ENCODE data around the gene KCNJ10.

Gene KCNJ10

GRCh38 chr1:160069460-160070231 is at the start of gene KCNJ10:
Gene KCNJ10 (minus strand): TSS chr1:160070160. CDS start chr1:160042532, 27,628 bp downstream.
- peak within 1 kb of the TSS; percentile 46 for H3K4me3 ChIP-seq (ENCODE audit: low read depth, low read length)
- DNase-seq (ENCODE audit: low read depth) = no peak
- TF ChIP-seq CTCF (IDR thresholded peaks at IDR 0.05; ENCODE audit: insufficient read depth, low read depth, low read length, missing control alignments) = no peak

- TF ChIP-seq CTCF (IDR thresholded peaks at IDR 0.05; ENCODE audit: insufficient read depth, low read depth, low read length, missing control alignments) = no peak
- DNase-seq (ENCODE audit: low read depth) = no peak
- no peak overlapping the region for H3K4me3 ChIP-seq (ENCODE audit: low read depth, low read length)
Observed at GRCh38 chr1:160118928-160119327, 49.0 kb upstream of the KCNJ10 start.

GRCh38 chr1:160117709-160118183 is 47.8 kb upstream of the KCNJ10 start:
- no peak for TF ChIP-seq CTCF (IDR thresholded peaks at IDR 0.05; ENCODE audit: insufficient read depth, low read depth, low read length, missing control alignments)
- DNase-seq (ENCODE audit: low read depth) = no peak
- H3K4me3 ChIP-seq (ENCODE audit: low read depth, low read length) = no peak overlapping the region

- H3K4me3 ChIP-seq (ENCODE audit: low read depth, low read length) = no peak overlapping the region
- no peak for DNase-seq (ENCODE audit: low read depth)
- TF ChIP-seq CTCF (IDR thresholded peaks at IDR 0.05; ENCODE audit: insufficient read depth, low read depth, low read length, missing control alignments) = no peak
Observed at GRCh38 chr1:160117300-160117699, 47.3 kb upstream of the KCNJ10 start.

GRCh38 chr1:160116283-160117147 is 46.6 kb upstream of the KCNJ10 start:
- TF ChIP-seq CTCF (IDR thresholded peaks at IDR 0.05; ENCODE audit: insufficient read depth, low read depth, low read length, missing control alignments) = no peak
- no peak overlapping the region for H3K4me3 ChIP-seq (ENCODE audit: low read depth, low read length)

GRCh38 chr1:160115545-160116282 is 45.8 kb upstream of the KCNJ10 start, which contains the start of gene ATP1A2:
Gene ATP1A2 (plus strand): TSS chr1:160115759. CDS start chr1:160115862, 103 bp downstream.
- H3K4me3 ChIP-seq (ENCODE audit: low read depth, low read length) = no peak within 1 kb of the TSS
- no peak for DNase-seq (ENCODE audit: low read depth)
- no peak for TF ChIP-seq CTCF (IDR thresholded peaks at IDR 0.05; ENCODE audit: insufficient read depth, low read depth, low read length, missing control alignments)

More at GRCh38 chr1:160116283-160117147, 46.6 kb upstream of the KCNJ10 start:
- DNase-seq (ENCODE audit: low read depth) = no peak
